GM18502 (cell line): ENCODE data around the gene FEM1C.

ENCODE experiments used
- ATAC-seq: cut with Tn5 transposase; IDR thresholded peaks from one replicate; pipeline ENCODE4 v1.9.1; 2021; ENCODE audit warnings: mild to moderate bottlenecking; ENCODE audit not compliant: unreplicated experiment, poor library complexity

FEM1C gene, protein sequence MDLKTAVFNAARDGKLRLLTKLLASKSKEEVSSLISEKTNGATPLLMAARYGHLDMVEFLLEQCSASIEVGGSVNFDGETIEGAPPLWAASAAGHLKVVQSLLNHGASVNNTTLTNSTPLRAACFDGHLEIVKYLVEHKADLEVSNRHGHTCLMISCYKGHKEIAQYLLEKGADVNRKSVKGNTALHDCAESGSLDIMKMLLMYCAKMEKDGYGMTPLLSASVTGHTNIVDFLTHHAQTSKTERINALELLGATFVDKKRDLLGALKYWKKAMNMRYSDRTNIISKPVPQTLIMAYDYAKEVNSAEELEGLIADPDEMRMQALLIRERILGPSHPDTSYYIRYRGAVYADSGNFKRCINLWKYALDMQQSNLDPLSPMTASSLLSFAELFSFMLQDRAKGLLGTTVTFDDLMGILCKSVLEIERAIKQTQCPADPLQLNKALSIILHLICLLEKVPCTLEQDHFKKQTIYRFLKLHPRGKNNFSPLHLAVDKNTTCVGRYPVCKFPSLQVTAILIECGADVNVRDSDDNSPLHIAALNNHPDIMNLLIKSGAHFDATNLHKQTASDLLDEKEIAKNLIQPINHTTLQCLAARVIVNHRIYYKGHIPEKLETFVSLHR

DNA sequence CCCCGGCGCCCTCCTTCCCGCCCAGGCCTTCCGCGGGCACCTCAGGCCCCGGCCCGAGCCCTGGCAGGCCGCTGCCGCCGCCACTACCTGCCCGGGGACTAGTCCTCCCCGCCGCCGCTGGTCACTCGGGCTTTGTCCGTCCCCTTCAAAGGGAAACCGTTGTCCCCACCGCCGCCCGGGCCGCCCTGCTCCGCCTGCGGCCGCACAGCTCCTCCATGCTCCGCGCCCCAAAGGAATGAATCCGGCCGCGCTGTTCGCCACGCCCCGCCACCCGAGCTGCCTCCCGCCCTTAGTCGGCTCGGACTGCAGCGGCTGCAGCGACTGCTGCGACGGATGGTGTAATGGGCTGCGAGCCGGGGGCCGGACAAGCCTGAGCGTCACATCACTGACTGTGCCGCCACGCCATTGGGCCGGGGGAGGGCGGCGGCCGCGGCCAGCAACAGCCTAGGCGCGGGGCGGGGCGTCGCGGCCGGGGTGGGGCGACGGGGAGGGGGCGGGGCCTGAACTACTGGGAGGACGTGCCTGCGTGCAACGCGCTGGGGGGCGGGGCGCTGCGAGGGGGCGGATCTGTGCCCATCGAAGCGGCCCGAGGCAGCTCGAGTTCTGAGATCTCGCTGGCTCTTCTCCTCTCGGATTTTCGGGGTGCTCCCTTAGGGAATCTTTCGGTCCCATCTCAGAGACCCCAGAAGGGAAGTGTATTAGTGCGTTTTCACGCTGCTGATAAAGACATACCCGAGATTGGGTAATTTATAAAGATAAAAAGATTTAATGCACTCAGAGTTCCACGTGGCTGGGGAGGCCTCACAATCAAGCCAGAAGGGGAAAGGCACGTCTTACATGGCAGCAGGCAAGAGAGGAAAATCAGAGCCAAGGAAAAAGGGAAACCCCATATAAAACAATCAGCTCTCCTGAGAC, at the start of gene FEM1C:
Gene FEM1C, minus strand, starts transcription at position 340 of the 915 bp plus-strand sequence. CDS start 1,282 bp downstream, outside the sequence.
- ATAC-seq = peak; percentile 97

DNA sequence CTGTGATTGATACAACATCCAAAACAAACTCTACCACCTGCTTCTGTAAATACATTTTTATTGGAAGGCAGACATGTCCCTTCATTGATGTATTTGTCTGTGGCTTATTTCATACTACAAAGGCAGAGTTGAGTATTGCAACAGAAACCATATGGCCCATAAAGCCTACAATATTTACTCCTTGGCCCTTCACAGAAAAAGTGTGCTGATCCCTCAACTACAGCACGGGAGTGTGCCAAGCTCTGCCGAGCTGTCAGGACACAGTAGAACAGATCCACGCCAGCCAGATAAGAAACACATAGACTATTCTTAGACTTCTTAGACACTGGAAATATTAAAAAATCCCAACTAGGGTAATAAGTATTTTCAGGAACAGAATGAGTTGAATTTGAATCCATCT, 44.5 kb upstream of the FEM1C start:
- ATAC-seq = no peak

- ATAC-seq = no peak
Measured at GRCh38 chr5:115588640-115589039, 44.1 kb upstream of the FEM1C start.

GRCh38 chr5:115586525-115587146, 42.1 kb upstream of the FEM1C start:
- ATAC-seq = no peak

GRCh38 chr5:115585265-115585664, 40.7 kb upstream of the FEM1C start:
- ATAC-seq = no peak

- ATAC-seq = no peak
Measured at GRCh38 chr5:115584501-115584900, 39.9 kb upstream of the FEM1C start.

DNA sequence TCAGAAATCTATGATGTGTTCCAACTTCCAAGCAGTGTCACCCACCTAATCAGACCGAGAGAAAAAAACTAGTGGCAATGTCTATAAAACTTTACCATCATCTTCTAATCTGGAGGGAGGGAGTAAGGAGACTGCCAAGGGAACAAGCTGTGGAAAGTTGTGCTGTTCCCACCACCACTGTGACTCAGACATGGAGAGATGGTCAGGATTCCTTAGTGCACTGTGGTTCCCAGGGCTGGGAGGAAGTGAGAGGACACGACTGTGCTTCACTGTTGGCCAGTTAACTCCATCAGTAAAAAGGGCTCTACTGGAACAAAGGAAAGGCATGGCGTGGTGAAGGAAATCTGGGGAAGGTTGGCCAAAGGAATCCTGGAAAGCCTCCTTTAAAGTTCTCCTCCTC, 38.9 kb upstream of the FEM1C start:
- no peak for ATAC-seq

- no peak for ATAC-seq
Measured at GRCh38 chr5:115580941-115581340, 36.4 kb upstream of the FEM1C start.

- peak; percentile 60 for ATAC-seq
Measured at GRCh38 chr5:115579747-115580173, 35.2 kb upstream of the FEM1C start.

DNA sequence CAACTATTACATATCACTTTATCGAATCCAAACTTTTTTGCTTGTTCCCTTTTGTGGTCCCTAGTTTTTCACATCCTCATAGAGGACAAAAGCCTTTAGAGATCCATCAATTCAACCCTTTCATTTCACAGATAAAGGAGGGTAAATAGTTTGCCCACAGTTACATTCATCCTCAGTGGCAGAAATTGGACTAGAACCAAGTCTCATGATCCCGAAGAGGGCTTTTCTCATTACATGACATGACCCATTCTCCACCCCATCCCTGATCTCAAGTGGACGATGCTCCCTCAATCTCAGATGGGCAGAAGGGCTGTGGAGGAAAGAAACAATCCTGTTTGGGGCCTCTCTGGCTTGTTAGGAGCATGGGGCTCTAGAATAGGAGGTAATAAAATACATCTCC, 34.6 kb upstream of the FEM1C start:
- no peak for ATAC-seq

- ATAC-seq = peak; percentile 65
Measured at GRCh38 chr5:115578657-115579056, 34.1 kb upstream of the FEM1C start.

DNA sequence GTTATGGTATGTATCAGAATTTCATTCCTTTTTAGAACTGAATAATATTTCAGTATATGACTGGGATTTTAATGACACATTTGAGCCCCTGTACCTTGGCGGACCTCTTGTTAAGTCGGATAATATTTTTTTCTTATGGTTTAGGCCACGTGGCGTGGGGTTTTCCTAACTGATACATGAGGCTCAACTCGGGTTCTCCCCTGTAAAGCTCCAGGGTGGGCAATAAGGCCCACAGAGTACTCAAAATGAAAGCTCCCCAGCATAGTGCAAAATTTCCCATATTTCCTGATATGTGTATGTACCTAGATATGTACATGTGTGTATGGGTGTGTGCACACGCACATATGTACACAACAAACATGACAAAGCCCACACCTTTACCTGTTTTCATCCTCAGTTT, 33.2 kb upstream of the FEM1C start:
- no peak for ATAC-seq

DNA sequence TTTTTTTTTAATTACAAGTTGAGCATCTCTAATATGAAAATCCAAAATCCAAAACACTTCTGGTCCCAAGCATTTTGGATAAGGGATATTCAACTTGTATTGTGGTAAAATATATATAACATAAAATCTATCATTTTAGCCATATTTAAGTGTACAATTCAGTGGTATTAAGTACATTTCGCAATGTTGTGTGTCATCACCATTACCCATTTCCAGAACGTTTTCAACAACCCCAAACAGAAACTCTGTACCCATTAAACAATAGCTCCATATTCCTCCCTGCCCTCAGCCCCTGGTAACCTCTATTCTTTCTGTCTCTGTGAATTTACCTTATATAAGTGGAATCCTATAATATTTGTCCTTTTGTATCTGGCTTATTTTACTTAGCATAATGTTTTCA, 32.8 kb upstream of the FEM1C start:
- no peak for ATAC-seq

GRCh38 chr5:115575167-115576070, 30.8 kb upstream of the FEM1C start:
- ATAC-seq = no peak

DNA sequence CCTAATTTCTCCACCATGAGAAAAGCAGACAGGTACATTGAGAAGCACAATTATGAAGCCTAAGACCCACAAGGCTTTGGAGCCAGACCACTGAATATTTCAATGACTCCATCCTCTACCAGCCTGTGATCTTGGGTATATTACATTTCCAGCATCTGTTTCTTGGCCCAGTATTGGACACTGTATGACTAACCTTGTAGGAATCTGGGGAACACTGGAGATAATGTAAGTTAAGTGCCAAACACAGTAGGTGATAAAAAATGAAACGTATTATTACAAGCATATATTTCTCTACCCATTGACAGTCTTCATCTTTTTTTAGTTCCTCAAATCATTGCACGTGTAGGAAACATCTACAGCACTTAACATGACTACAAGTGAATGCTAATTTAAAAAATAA, 28.6 kb upstream of the FEM1C start:
- ATAC-seq = no peak

GRCh38 chr5:115571441-115571878, 26.9 kb upstream of the FEM1C start:
- no peak for ATAC-seq

- no peak for ATAC-seq
Measured at GRCh38 chr5:115568668-115569067, 24.1 kb upstream of the FEM1C start.

DNA sequence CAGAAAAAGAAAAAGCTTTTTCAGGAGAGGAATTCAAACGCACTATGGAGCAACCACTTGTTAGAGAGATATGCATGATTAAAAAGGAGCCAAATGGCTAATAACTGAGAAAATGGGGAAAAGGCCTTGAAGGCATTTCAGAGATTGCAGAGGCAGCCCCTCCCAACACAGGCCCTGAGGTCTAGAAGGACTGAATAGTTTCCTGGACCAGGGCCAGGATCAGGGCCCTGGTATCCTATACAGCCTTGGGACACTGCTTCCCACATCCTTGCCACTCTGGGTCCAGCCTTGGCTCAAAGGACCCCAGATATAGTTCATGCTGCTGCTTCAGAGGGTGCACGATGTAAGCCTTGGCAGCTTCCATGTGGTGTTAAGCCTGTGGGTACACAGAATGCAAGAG, 20.7 kb upstream of the FEM1C start:
- no peak for ATAC-seq

DNA sequence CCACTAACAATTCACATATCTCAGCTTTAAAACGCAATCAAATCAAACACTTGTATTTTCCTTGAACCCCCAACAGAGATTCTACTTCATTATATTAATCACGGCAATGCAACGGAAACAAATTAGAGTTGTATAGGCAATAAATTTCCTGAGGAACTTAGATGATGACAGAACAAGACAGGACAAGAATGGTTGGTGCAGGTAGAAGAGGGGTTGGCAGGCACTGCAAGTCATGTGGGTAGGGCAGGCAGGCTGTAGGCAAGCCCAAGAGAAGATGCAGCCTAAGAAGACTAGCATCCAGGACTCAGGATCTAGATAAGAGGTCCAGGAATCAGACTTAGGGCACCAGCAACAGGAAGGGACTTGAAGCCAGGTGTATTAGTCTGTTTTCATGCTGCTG, 16.6 kb upstream of the FEM1C start:
- no peak for ATAC-seq
